Measurements from ENCODE around the gene NDUFV1. TPM values are rescaled to one million over a fixed set of nuclear protein-coding genes. Genes with fewer than 3 reads are reported as not detected.

Gene NDUFV1
- total RNA-seq, 4 donors from 2014 or later, result 306 to 608 (median 365) TPM

- ATAC-seq, result no peak
- H3K36me3 ChIP-seq, result peaks cover 0 to 48% of the 10 kb centered on the region in 2 donors
- intact Hi-C loops (cut with DNase I; ENCODE audit: low total_unique reads) (no loop called here), in situ Hi-C loops (cut with MboI; ENCODE audit: low sequenced_read_pairs in 4 of 4) (no loop called here)
- no peak for TF ChIP-seq CTCF (IDR thresholded peaks at IDR 0.05 in 4 of 5, conservative IDR thresholded peaks at IDR 0.05 in 1 of 5)
- no peak for TF ChIP-seq POLR2A (IDR thresholded peaks at IDR 0.05)
- no peak overlapping the region for H3K4me3 ChIP-seq
- DNase-seq, result no peak
- no peaks in the 10 kb centered on the region for H3K27me3 ChIP-seq
- no peaks in the 10 kb centered on the region for H3K9me3 ChIP-seq
- no peak overlapping the region for H3K27ac ChIP-seq
- peaks cover 16 to 31% of the 10 kb centered on the region in 2 donors for H3K4me1 ChIP-seq
Measured at GRCh38 chr11:67610302-67610868, 3.6 kb downstream of the NDUFV1 start.

GRCh38 chr11:67611165-67611564, 4.4 kb downstream of the NDUFV1 start:
- no peak for TF ChIP-seq CTCF (IDR thresholded peaks at IDR 0.05 in 4 of 5, conservative IDR thresholded peaks at IDR 0.05 in 1 of 5)
- TF ChIP-seq POLR2A (IDR thresholded peaks at IDR 0.05), result no peak
- Histone ChIP-seq H3K27ac (no peak overlapping the region), H3K4me3 (no peak overlapping the region), H3K36me3 (peaks cover 0 to 48% of the 10 kb centered on the region in 2 donors), H3K27me3 (no peaks in the 10 kb centered on the region), H3K9me3 (no peaks in the 10 kb centered on the region), H3K4me1 (peaks cover 10 to 28% of the 10 kb centered on the region in 2 donors)
- in situ Hi-C loops (cut with MboI; ENCODE audit: low sequenced_read_pairs in 4 of 4) (no loop called here), intact Hi-C loops (cut with DNase I; ENCODE audit: low total_unique reads) (no loop called here)
- no peak for ATAC-seq
- no peak for DNase-seq

GRCh38 chr11:67611704-67612587, 5.2 kb downstream of the NDUFV1 start:
- H3K9me3 ChIP-seq, result no peaks in the 10 kb centered on the region
- peaks cover 0 to 1% (median 0%) of the 10 kb centered on the region in 3 donors for H3K27me3 ChIP-seq
- peaks cover 0 to 48% of the 10 kb centered on the region in 2 donors for H3K36me3 ChIP-seq
- TF ChIP-seq CTCF (IDR thresholded peaks at IDR 0.05 in 4 of 5, conservative IDR thresholded peaks at IDR 0.05 in 1 of 5), result no peak
- TF ChIP-seq POLR2A (IDR thresholded peaks at IDR 0.05), result no peak
- H3K4me3 ChIP-seq, result no peak overlapping the region
- in situ Hi-C loops (cut with MboI; ENCODE audit: low sequenced_read_pairs in 4 of 4), result no loop called here
- no peak for ATAC-seq
- no peak overlapping the region for H3K27ac ChIP-seq
- intact Hi-C loops (cut with DNase I; ENCODE audit: low total_unique reads), result no loop called here
- no peak for DNase-seq
- peaks cover 10 to 24% of the 10 kb centered on the region in 2 donors for H3K4me1 ChIP-seq

DNA sequence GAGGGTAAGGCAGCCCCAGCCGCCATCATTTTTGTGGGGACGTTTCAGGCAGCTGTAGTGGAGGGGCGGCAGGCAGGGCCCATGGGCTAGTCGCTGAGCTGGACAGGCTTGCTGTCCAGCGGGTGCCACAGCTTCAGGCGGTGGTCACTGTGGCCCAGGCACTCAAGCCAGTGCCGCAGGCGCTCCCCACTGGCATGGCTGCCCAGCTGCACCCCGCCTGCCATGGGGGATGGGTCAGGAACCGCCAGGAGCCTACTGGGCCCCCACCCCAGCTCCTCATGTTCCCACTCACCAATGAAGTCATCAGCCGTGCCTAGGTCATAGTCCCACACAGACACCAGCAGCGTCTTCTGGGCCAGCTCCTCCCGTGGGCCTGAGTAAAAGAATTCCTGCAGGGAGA, 6.0 kb downstream of the NDUFV1 start:
- ATAC-seq (no peak), DNase-seq (no peak)
- H3K36me3 ChIP-seq, result peaks cover 0 to 48% of the 10 kb centered on the region in 2 donors
- no peak for TF ChIP-seq CTCF (IDR thresholded peaks at IDR 0.05 in 4 of 5, conservative IDR thresholded peaks at IDR 0.05 in 1 of 5)
- no peak for TF ChIP-seq POLR2A (IDR thresholded peaks at IDR 0.05)
- peaks cover 3 to 18% of the 10 kb centered on the region in 2 donors for H3K4me1 ChIP-seq
- no peak overlapping the region for H3K27ac ChIP-seq
- H3K9me3 ChIP-seq, result no peaks in the 10 kb centered on the region
- no peak overlapping the region for H3K4me3 ChIP-seq
- in situ Hi-C loops (cut with MboI; ENCODE audit: low sequenced_read_pairs in 4 of 4) (no loop called here), intact Hi-C loops (cut with DNase I; ENCODE audit: low total_unique reads) (no loop called here)
- H3K27me3 ChIP-seq, result peaks cover 0 to 2% (median 0%) of the 10 kb centered on the region in 3 donors
